ENCODE data around the gene EPPIN.
"Not testable (repeated sequence)": the region's sequence is repeated elsewhere in the genome, so short reads cannot be mapped to it uniquely, and the experiment has no call there.

- not testable (repeated sequence) for TF ChIP-seq CTCF, POLR2A (IDR thresholded peaks at IDR 0.05)
Observed at GRCh38 chr20:45584294-45584693, 37.1 kb upstream of the EPPIN start.

All from right lobe of liver (tissue), 4 donors.